WTC11 (cell line): Measurements from ENCODE around the gene LYST. TPM values are rescaled to one million over a fixed set of nuclear protein-coding genes. Genes with fewer than 3 reads are reported as not detected.

Experiments
- ATAC-seq: fragments of 200-7000 bp; cut with Tn5 transposase; 2 replicates; pipeline ENCODE4 v1.10.0; 2021; ENCODE audit warnings: mild to moderate bottlenecking, moderate library complexity
- CTCF ChIA-PET: fragments of 300-600 bp; sonication (Branson Sonifier 250); formaldehyde crosslinking; loops from one replicate; lab custom pipeline; 2021; ENCODE audit warnings: antibody characterized with exemption; lab: Charles Lee
- POLR2A ChIA-PET: fragments of 350-600 bp; sonication (Branson Sonifier 250); formaldehyde crosslinking; loops from one replicate; lab custom pipeline; 2021; ENCODE audit warnings: antibody characterized with exemption; lab: Charles Lee
- DNase-seq: peaks from one replicate; pipeline ENCODE4 v3.0.0; 2021; ENCODE audit warnings: low spot score
- H3K27ac Mint-ChIP-seq: 2 replicates; pipeline ENCODE4 v1.8.0; 2021; ENCODE audit warnings: mixed read lengths
- H3K27me3 Mint-ChIP-seq: 2 replicates; pipeline ENCODE4 v1.8.0; 2021; ENCODE audit warnings: low read depth, mild to moderate bottlenecking, moderate library complexity, mixed read lengths
- H3K36me3 Mint-ChIP-seq: 2 replicates; pipeline ENCODE4 v1.8.0; 2021; ENCODE audit warnings: mixed read lengths
- H3K4me1 Mint-ChIP-seq: 2 replicates; pipeline ENCODE4 v1.8.0; 2022; ENCODE audit warnings: mixed read lengths
- H3K4me3 Mint-ChIP-seq: 2 replicates; pipeline ENCODE4 v1.8.0; 2021; ENCODE audit warnings: mild to moderate bottlenecking, moderate library complexity, mixed read lengths
- H3K9me3 Mint-ChIP-seq: 2 replicates; pipeline ENCODE4 v1.8.0; 2021; ENCODE audit warnings: mixed read lengths
- FOXP1 ChIP-seq: sonication (generic); formaldehyde crosslinking; IDR thresholded peaks from 2 replicates; pipeline ENCODE4 v1.8.0; 2022; ENCODE audit warnings: missing genetic modification reagents, mild to moderate bottlenecking, moderate library complexity, borderline replicate concordance
- GABPB1 ChIP-seq: sonication (generic); formaldehyde crosslinking; IDR thresholded peaks from 2 replicates; pipeline ENCODE4 v1.8.1; 2023; ENCODE audit warnings: mild to moderate bottlenecking, missing genetic modification reagents
- HMGA2 ChIP-seq: fragments of 250-450 bp; sonication (Bioruptor Pico); IDR thresholded peaks from 2 replicates; pipeline ENCODE4 v1.4.0; 2021; ENCODE audit warnings: mild to moderate bottlenecking, moderate library complexity
- NFATC4 ChIP-seq: fragments of 250-450 bp; sonication (Bioruptor Pico); IDR thresholded peaks from 2 replicates; pipeline ENCODE4 v1.9.0; 2021; ENCODE audit warnings: mild to moderate bottlenecking
- NR1H2 ChIP-seq: sonication (generic); formaldehyde crosslinking; IDR thresholded peaks from 2 replicates; pipeline ENCODE4 v1.9.0; 2021; ENCODE audit warnings: mild to moderate bottlenecking, moderate library complexity, missing genetic modification reagents
- NR2C2 ChIP-seq: sonication (generic); formaldehyde crosslinking; IDR thresholded peaks from 2 replicates; pipeline ENCODE4 v1.8.0; 2022; ENCODE audit warnings: mild to moderate bottlenecking, missing genetic modification reagents
- OVOL2 ChIP-seq: fragments of 250-450 bp; sonication (Bioruptor Pico); IDR thresholded peaks from 2 replicates; pipeline ENCODE4 v1.9.0; 2021; ENCODE audit warnings: mild to moderate bottlenecking, borderline replicate concordance
- SOX15 ChIP-seq: fragments of 250-450 bp; sonication (Bioruptor Pico); IDR thresholded peaks from 2 replicates; pipeline ENCODE4 v1.9.0; 2021; ENCODE audit warnings: mild to moderate bottlenecking
- TEAD4 ChIP-seq: sonication (generic); formaldehyde crosslinking; IDR thresholded peaks from 2 replicates; pipeline ENCODE4 v1.8.0; 2022; ENCODE audit warnings: mild to moderate bottlenecking, missing genetic modification reagents
- ZNF396 ChIP-seq: fragments of 250-450 bp; sonication (Bioruptor Pico); IDR thresholded peaks from 2 replicates; pipeline ENCODE4 v1.8.0; 2021; ENCODE audit warnings: mild to moderate bottlenecking, moderate library complexity, borderline replicate concordance
- ZNF423 ChIP-seq: fragments of 250-450 bp; sonication (Bioruptor Pico); IDR thresholded peaks from 2 replicates; pipeline ENCODE4 v2.1.2; 2022; ENCODE audit warnings: mild to moderate bottlenecking, moderate library complexity
- ZNF671 ChIP-seq: fragments of 250-450 bp; sonication (Bioruptor Pico); IDR thresholded peaks from 2 replicates; pipeline ENCODE4 v1.8.0; 2021; ENCODE audit warnings: mild to moderate bottlenecking
- total RNA-seq: library from RNA; stranded (reverse); gene quantifications from 3 replicates; pipeline ENCODE4 v1.2.3, GENCODE V29; 2021
- TF ChIP-seq, protein P1 (sequence below): sonication (generic); formaldehyde crosslinking; IDR thresholded peaks from 2 replicates; pipeline ENCODE4 v1.8.1; 2022; ENCODE audit warnings: mild to moderate bottlenecking, moderate library complexity, missing genetic modification reagents
- TF ChIP-seq, protein P2 (sequence below): sonication (generic); formaldehyde crosslinking; IDR thresholded peaks from 2 replicates; pipeline ENCODE4 v1.8.1; 2023; ENCODE audit warnings: mild to moderate bottlenecking, missing genetic modification reagents, moderate library complexity
- TF ChIP-seq, protein P3 (sequence below): sonication (generic); formaldehyde crosslinking; IDR thresholded peaks from 2 replicates; pipeline ENCODE4 v1.8.1; 2023; ENCODE audit warnings: mild to moderate bottlenecking, missing genetic modification reagents, borderline replicate concordance
- TF ChIP-seq, protein P4 (sequence below): sonication (generic); formaldehyde crosslinking; IDR thresholded peaks from 2 replicates; pipeline ENCODE4 v1.8.0; 2022; ENCODE audit warnings: mild to moderate bottlenecking, missing genetic modification reagents
- TF ChIP-seq, protein P5 (sequence below): fragments of 250-450 bp; sonication (Bioruptor Pico); IDR thresholded peaks from 2 replicates; pipeline ENCODE4 v1.9.0; 2021; ENCODE audit warnings: mild to moderate bottlenecking
- TF ChIP-seq, protein P6 (sequence below): sonication (generic); formaldehyde crosslinking; IDR thresholded peaks from 2 replicates; pipeline ENCODE4 v1.8.1; 2023; ENCODE audit warnings: mild to moderate bottlenecking, missing genetic modification reagents

The LYST gene
- total RNA-seq, 1 experiment from 2014 or later = 0.59 TPM

DNA sequence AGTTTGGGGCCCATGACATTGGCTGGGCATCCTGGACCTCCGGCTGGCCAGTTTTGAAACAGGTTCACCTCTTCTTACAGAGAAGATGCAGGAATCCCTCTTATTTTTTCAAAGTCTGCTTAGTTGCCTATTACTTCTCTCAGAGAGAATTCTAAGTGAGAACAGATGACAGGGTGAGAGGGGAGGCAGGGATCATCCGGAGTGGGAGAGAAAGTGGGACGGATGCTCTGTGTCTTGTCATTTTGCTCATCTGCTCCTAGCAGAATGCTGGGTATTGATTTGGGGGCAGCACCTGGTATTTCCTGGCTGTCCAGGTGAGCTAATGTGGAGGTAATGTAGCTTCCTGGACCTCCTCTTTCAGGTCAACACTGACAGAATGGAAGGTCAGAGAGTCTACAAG is 249.6 kb downstream of the LYST start:
- Mint-ChIP-seq H3K36me3 (no peaks in the 10 kb centered on the region; the same call in 1 of the 2 replicates), H3K27me3 (no peaks in the 10 kb centered on the region; the same call in 1 of the 2 replicates), H3K9me3 (no peaks in the 10 kb centered on the region), H3K4me3 (no peak overlapping the region), H3K4me1 (peaks cover 8% of the 10 kb centered on the region), H3K27ac (no peak overlapping the region)
- ATAC-seq = no peak
- CTCF ChIA-PET = interaction anchor here (2.0 kb wide), 1 partner anchor 16 kb away, joined by 8 read pairs; no protein-coding TSS in a partner anchor
- TF ChIP-seq, protein P1, sequence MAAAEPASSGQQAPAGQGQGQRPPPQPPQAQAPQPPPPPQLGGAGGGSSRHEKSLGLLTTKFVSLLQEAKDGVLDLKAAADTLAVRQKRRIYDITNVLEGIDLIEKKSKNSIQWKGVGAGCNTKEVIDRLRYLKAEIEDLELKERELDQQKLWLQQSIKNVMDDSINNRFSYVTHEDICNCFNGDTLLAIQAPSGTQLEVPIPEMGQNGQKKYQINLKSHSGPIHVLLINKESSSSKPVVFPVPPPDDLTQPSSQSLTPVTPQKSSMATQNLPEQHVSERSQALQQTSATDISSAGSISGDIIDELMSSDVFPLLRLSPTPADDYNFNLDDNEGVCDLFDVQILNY (CRISPR knock-in tag) = no peak
- no peak for TF ChIP-seq OVOL2 (CRISPR knock-in tag)
- TF ChIP-seq, protein P2, sequence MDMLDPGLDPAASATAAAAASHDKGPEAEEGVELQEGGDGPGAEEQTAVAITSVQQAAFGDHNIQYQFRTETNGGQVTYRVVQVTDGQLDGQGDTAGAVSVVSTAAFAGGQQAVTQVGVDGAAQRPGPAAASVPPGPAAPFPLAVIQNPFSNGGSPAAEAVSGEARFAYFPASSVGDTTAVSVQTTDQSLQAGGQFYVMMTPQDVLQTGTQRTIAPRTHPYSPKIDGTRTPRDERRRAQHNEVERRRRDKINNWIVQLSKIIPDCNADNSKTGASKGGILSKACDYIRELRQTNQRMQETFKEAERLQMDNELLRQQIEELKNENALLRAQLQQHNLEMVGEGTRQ (CRISPR knock-in tag) = no peak
- TF ChIP-seq ZNF423 (CRISPR knock-in tag) = no peak
- TF ChIP-seq, protein P3, sequence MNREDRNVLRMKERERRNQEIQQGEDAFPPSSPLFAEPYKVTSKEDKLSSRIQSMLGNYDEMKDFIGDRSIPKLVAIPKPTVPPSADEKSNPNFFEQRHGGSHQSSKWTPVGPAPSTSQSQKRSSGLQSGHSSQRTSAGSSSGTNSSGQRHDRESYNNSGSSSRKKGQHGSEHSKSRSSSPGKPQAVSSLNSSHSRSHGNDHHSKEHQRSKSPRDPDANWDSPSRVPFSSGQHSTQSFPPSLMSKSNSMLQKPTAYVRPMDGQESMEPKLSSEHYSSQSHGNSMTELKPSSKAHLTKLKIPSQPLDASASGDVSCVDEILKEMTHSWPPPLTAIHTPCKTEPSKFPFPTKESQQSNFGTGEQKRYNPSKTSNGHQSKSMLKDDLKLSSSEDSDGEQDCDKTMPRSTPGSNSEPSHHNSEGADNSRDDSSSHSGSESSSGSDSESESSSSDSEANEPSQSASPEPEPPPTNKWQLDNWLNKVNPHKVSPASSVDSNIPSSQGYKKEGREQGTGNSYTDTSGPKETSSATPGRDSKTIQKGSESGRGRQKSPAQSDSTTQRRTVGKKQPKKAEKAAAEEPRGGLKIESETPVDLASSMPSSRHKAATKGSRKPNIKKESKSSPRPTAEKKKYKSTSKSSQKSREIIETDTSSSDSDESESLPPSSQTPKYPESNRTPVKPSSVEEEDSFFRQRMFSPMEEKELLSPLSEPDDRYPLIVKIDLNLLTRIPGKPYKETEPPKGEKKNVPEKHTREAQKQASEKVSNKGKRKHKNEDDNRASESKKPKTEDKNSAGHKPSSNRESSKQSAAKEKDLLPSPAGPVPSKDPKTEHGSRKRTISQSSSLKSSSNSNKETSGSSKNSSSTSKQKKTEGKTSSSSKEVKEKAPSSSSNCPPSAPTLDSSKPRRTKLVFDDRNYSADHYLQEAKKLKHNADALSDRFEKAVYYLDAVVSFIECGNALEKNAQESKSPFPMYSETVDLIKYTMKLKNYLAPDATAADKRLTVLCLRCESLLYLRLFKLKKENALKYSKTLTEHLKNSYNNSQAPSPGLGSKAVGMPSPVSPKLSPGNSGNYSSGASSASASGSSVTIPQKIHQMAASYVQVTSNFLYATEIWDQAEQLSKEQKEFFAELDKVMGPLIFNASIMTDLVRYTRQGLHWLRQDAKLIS (CRISPR knock-in tag) = no peak
- TF ChIP-seq SOX15 (CRISPR knock-in tag) = no peak
- TF ChIP-seq NFATC4 (CRISPR knock-in tag) = no peak
- TF ChIP-seq, protein P4, sequence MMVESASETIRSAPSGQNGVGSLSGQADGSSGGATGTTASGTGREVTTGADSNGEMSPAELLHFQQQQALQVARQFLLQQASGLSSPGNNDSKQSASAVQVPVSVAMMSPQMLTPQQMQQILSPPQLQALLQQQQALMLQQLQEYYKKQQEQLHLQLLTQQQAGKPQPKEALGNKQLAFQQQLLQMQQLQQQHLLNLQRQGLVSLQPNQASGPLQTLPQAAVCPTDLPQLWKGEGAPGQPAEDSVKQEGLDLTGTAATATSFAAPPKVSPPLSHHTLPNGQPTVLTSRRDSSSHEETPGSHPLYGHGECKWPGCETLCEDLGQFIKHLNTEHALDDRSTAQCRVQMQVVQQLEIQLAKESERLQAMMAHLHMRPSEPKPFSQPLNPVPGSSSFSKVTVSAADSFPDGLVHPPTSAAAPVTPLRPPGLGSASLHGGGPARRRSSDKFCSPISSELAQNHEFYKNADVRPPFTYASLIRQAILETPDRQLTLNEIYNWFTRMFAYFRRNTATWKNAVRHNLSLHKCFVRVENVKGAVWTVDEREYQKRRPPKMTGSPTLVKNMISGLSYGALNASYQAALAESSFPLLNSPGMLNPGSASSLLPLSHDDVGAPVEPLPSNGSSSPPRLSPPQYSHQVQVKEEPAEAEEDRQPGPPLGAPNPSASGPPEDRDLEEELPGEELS (CRISPR knock-in tag) = no peak
- TF ChIP-seq, protein P5, sequence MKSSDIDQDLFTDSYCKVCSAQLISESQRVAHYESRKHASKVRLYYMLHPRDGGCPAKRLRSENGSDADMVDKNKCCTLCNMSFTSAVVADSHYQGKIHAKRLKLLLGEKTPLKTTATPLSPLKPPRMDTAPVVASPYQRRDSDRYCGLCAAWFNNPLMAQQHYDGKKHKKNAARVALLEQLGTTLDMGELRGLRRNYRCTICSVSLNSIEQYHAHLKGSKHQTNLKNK (CRISPR knock-in tag) = no peak
- TF ChIP-seq NR1H2 (CRISPR knock-in tag) = no peak
- no peak for TF ChIP-seq NR2C2
- no peak for TF ChIP-seq FOXP1
- no peak for TF ChIP-seq ZNF671 (CRISPR knock-in tag)
- no peak for TF ChIP-seq ZNF396 (CRISPR knock-in tag)
- TF ChIP-seq HMGA2 (CRISPR knock-in tag) = no peak
- no peak for TF ChIP-seq GABPB1 (CRISPR knock-in tag)
- no peak for TF ChIP-seq TEAD4
- no peak for DNase-seq
- POLR2A ChIA-PET = no interaction called here

DNA sequence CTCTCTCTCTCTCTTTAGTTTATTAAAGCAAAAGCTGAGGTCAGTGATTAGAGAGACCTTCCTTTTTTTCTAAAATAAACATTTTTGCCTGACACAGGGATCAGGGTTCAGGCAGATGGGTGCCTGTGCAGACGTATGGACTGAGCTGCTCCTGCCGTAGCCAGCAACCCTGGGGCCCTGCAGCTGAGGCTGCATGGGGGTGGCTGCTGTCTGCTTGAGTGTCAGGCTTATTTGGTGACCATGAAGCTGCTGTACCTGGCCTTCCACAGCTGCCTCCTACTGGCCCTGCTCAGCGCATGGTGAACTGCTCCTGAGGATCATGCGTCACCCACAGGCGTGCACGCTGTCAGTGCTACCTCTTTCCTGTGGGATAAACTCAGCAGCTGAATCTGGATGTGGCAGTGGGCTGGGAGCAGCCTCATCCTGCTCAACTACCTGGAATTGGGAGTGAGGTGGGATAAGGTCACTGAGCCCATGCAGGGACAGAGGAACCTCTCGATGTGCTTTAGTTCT is 252.2 kb downstream of the LYST start:
- TF ChIP-seq GABPB1 (CRISPR knock-in tag) = peak; percentile 38; the same call in 1 of the 2 replicates
- TF ChIP-seq, protein P6, sequence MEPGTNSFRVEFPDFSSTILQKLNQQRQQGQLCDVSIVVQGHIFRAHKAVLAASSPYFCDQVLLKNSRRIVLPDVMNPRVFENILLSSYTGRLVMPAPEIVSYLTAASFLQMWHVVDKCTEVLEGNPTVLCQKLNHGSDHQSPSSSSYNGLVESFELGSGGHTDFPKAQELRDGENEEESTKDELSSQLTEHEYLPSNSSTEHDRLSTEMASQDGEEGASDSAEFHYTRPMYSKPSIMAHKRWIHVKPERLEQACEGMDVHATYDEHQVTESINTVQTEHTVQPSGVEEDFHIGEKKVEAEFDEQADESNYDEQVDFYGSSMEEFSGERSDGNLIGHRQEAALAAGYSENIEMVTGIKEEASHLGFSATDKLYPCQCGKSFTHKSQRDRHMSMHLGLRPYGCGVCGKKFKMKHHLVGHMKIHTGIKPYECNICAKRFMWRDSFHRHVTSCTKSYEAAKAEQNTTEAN (CRISPR knock-in tag) = no peak
- CTCF ChIA-PET = interaction anchor here (1.5 to 4.3 kb wide), 3 partner anchors 11 to 16 kb away, joined by 3 to 41 read pairs (median 4); no protein-coding TSS in a partner anchor
- peak; percentile 51 for ATAC-seq

More for the DNA sequence above, 252.2 kb downstream of the LYST start:
- Mint-ChIP-seq H3K27me3 (no peaks in the 10 kb centered on the region; the same call in 1 of the 2 replicates), H3K27ac (no peak overlapping the region; the same call in 1 of the 2 replicates), H3K9me3 (no peaks in the 10 kb centered on the region), H3K36me3 (no peaks in the 10 kb centered on the region; the same call in 1 of the 2 replicates), H3K4me3 (no peak overlapping the region), H3K4me1 (peaks cover 6% of the 10 kb centered on the region)
- POLR2A ChIA-PET = no interaction called here
- DNase-seq = no peak
